Sigmoid colon (tissue), 7 donors: Measurements from ENCODE around the gene SPTA1. TPM values are rescaled to one million over a fixed set of nuclear protein-coding genes. Genes with fewer than 3 reads are reported as not detected.

Experiments
- DNase-seq: peaks from one replicate; pipeline ENCODE4 v3.0.0-alpha.2; 2019
- H3K27ac ChIP-seq, 4 donors: fragments of 200-600 bp; sonication (generic); one replicate each; pipeline ENCODE4 v1.5.1; 2016 to 2019; ENCODE audit warnings: mild to moderate bottlenecking in 1 of 4
- H3K27me3 ChIP-seq, 3 donors: fragments of 200-600 bp; sonication (generic); one replicate each; pipeline ENCODE4 v1.5.1; 2019; ENCODE audit warnings: mild to moderate bottlenecking in 1 of 3
- H3K36me3 ChIP-seq, 4 donors: fragments of 200-600 bp; sonication (generic); one replicate each; pipeline ENCODE4 v1.5.1; 2016 to 2019
- H3K4me1 ChIP-seq, 4 donors: fragments of 200-600 bp; sonication (generic); one replicate each; pipeline ENCODE4 v1.5.1; 2017 to 2019
- H3K4me3 ChIP-seq, 4 donors: fragments of 200-600 bp; sonication (generic); one replicate each; pipeline ENCODE4 v1.5.1; 2017 to 2019; ENCODE audit warnings: mild to moderate bottlenecking in 2 of 4, moderate library complexity in 1 of 4
- H3K9me3 ChIP-seq, 4 donors: fragments of 200-600 bp in 3 of 4; sonication (generic) in 3 of 4; one replicate each; pipeline versions ENCODE4 v1.5.1 to v1.6.1; 2013 to 2019
- EP300 ChIP-seq, 4 donors: sonication (generic); formaldehyde crosslinking; IDR thresholded peaks; one replicate each; pipeline ENCODE4 v1.6.1; 2017; ENCODE audit warnings: antibody characterized with exemption in 4 of 4
- POLR2A ChIP-seq, 2 donors: fragments of 450-650 bp; IDR thresholded peaks; one replicate each; pipeline ENCODE4 v1.6.1; 2016; ENCODE audit warnings: antibody characterized with exemption in 2 of 2, mild to moderate bottlenecking in 2 of 2, moderate library complexity in 2 of 2
- POLR2AphosphoS5 ChIP-seq, 4 donors: sonication (generic); formaldehyde crosslinking; IDR thresholded peaks; one replicate each; pipeline ENCODE4 v1.6.1; 2017; ENCODE audit warnings: antibody characterized with exemption in 4 of 4
- WGBS, 2 donors: extraction: QIAGEN DNeasy Blood & Tissue Kit; methylation state at CpG; one replicate each; pipeline ENCODE4 v1.1.7; 2013; 5-methylcytosine and 5-hydroxymethylcytosine counted together
- intact Hi-C: fragments of 100-400 bp; cut with DNase I; formaldehyde crosslinking; loops from one replicate; pipeline ENCODE4 v1.15.1; 2023
- polyA plus RNA-seq, 3 donors: library from polyadenylated mRNA; stranded (reverse); fragments of 200-250 nt; gene quantifications; one replicate each; pipeline ENCODE4 v1.2.3, GENCODE V29; 2013
- total RNA-seq, 4 donors: library from RNA; depleted of rRNA; stranded (reverse); fragments of >200 nt; gene quantifications; one replicate each; pipeline ENCODE4 v1.1.0, GENCODE V29; 2016
- TF ChIP-seq, protein P1 (sequence below), 4 experiments: fragments of 450-650 bp in 3 of 4; fragments of 200-600 bp in 1 of 4; IDR thresholded peaks; one replicate each; pipeline ENCODE4 v1.5.1; 2016 to 2019; ENCODE audit warnings: antibody characterized with exemption in 4 of 4, mild to moderate bottlenecking in 3 of 4, moderate library complexity in 2 of 4
- donor health status: healthy with polysubstance abuse.
- donor health status: Bipolar disorder and iron deficiency.
- donor health status: healthy.

The SPTA1 gene
- total and polyA plus RNA-seq, 7 donors = 0.03 to 0.14 TPM; not detected in 5

DNA sequence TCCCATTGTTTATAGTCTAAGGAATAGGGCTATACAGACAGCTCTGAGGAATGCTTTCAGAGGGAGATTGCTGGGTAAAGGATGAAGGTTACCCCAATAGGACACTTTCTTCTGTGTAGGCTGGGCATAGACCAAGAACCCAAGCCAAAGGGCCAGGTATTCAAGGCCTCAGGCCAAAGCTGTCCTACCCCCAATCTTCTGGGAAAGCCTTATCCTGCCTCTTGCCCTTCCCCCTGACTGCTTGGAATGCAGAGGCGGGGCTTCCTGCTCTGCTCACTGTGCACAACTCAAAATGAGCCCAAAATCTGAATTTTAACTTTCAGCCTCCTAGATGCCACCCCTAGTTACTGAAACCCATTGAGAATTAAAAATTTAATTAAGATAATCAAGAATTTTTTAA is 79.2 kb downstream of the SPTA1 start:
- no peaks in the 10 kb centered on the region for H3K36me3 ChIP-seq
- H3K27ac ChIP-seq = no peak overlapping the region
- intact Hi-C loops = no loop called here
- H3K9me3 ChIP-seq = no peaks in the 10 kb centered on the region
- no peak overlapping the region for H3K4me3 ChIP-seq
- TF ChIP-seq POLR2AphosphoS5 (IDR thresholded peaks at IDR 0.05) = no peak
- TF ChIP-seq, protein P1, sequence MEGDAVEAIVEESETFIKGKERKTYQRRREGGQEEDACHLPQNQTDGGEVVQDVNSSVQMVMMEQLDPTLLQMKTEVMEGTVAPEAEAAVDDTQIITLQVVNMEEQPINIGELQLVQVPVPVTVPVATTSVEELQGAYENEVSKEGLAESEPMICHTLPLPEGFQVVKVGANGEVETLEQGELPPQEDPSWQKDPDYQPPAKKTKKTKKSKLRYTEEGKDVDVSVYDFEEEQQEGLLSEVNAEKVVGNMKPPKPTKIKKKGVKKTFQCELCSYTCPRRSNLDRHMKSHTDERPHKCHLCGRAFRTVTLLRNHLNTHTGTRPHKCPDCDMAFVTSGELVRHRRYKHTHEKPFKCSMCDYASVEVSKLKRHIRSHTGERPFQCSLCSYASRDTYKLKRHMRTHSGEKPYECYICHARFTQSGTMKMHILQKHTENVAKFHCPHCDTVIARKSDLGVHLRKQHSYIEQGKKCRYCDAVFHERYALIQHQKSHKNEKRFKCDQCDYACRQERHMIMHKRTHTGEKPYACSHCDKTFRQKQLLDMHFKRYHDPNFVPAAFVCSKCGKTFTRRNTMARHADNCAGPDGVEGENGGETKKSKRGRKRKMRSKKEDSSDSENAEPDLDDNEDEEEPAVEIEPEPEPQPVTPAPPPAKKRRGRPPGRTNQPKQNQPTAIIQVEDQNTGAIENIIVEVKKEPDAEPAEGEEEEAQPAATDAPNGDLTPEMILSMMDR (IDR thresholded peaks at IDR 0.05) = no peak
- TF ChIP-seq EP300 (IDR thresholded peaks at IDR 0.05) = no peak
- TF ChIP-seq POLR2A (IDR thresholded peaks at IDR 0.05) = no peak
- no peaks in the 10 kb centered on the region for H3K4me1 ChIP-seq
- 55 to 83% methylated on average over 1 of the region's 1 CpG for WGBS, 2 donors
- no peaks in the 10 kb centered on the region for H3K27me3 ChIP-seq
- DNase-seq = no peak

DNA sequence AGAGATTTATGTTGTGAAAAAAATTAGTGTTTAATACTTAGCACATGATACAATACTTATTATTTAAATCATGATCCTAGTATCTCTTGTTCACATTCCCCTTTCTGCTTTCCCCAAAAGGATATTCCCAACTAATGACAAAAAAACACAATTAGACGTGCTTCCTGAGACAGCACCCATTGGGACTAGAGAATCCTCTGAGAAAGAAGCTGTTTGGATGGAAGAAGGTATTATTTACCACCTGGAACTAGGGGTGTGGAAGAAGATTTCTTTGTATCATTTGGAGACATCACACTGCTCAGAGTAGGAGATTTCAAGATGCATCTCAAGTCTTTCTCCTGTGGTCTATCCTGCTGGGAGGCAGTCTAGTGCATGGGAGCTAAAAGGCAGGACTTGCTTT is 81.5 kb downstream of the SPTA1 start, which contains the start of gene OR10Z1:
Gene OR10Z1, plus strand, starts transcription at position 301 of the 400 bp plus-strand sequence. CDS start 1,171 bp downstream, outside the sequence.
- no peak within 1 kb of the TSS for H3K27ac ChIP-seq
- no peaks in the 10 kb centered on the region for H3K9me3 ChIP-seq
- no peaks in the 10 kb centered on the region for H3K36me3 ChIP-seq
- intact Hi-C loops = no loop called here
- TF ChIP-seq POLR2A (IDR thresholded peaks at IDR 0.05) (no peak), EP300 (IDR thresholded peaks at IDR 0.05) (no peak), POLR2AphosphoS5 (IDR thresholded peaks at IDR 0.05) (no peak)
- TF ChIP-seq, protein P1 (IDR thresholded peaks at IDR 0.05) = no peak
- WGBS, 2 donors = 62 to 84% methylated on average over 1 of the region's 1 CpG
- H3K4me3 ChIP-seq = no peak within 1 kb of the TSS
- H3K4me1 ChIP-seq = no peaks in the 10 kb centered on the region
- no peak for DNase-seq
- no peaks in the 10 kb centered on the region for H3K27me3 ChIP-seq

DNA sequence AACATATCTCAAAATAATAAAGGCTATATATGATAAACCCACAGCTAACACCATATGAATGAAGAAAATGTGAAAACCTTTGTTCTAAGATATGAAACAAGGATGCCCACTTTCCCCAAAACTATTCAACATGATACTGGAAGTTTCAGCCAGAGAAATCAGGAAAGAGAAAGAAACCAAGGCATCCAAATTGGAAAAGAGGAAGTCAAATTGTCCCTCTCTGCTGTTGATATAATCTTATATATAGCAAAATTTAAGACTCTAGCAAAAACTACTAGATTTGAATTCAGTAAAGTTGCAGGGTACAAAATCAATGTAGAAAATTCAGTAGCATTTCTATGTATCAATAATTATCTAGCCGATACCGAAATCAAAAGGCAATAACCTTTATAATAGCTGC is 85.8 kb downstream of the SPTA1 start:
- peaks cover 0 to 6% (median 3%) of the 10 kb centered on the region in 4 donors for H3K9me3 ChIP-seq
- H3K4me1 ChIP-seq = no peaks in the 10 kb centered on the region
- 46 to 86% methylated on average over 2 of the region's 2 CpGs for WGBS, 2 donors
- H3K36me3 ChIP-seq = no peaks in the 10 kb centered on the region
- H3K27me3 ChIP-seq = no peaks in the 10 kb centered on the region
- intact Hi-C loops = no loop called here
- H3K4me3 ChIP-seq = no peak overlapping the region
- no peak for DNase-seq
- no peak overlapping the region for H3K27ac ChIP-seq
- TF ChIP-seq EP300 (IDR thresholded peaks at IDR 0.05) = no peak
- TF ChIP-seq, protein P1 (IDR thresholded peaks at IDR 0.05) = no peak
- no peak for TF ChIP-seq POLR2AphosphoS5 (IDR thresholded peaks at IDR 0.05)
- TF ChIP-seq POLR2A (IDR thresholded peaks at IDR 0.05) = no peak

DNA sequence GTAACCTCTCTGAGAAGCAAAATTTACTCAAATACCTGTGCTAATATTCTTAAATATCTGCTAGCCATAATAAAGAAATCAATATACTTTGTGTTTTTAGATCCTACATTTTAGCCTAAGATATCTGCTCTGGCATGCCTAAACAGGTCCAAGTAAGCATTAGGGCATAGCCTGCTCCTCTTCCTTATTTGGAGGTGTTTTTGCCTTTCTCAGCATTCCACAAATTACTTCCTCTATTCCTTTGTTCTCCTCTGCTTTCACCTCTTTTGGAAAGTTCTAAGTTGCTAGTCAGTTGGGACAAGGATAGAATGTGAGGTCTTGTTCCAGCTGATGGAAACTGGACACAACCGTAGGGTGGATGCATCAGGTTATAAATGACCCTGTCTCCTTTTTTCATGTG is 99.6 kb downstream of the SPTA1 start:
- TF ChIP-seq EP300 (IDR thresholded peaks at IDR 0.05) = no peak
- TF ChIP-seq POLR2AphosphoS5 (IDR thresholded peaks at IDR 0.05) = no peak
- TF ChIP-seq, protein P1 (IDR thresholded peaks at IDR 0.05) = no peak
- no peak for TF ChIP-seq POLR2A (IDR thresholded peaks at IDR 0.05)
- intact Hi-C loops = no loop called here
- Histone ChIP-seq H3K4me1 (no peaks in the 10 kb centered on the region), H3K27ac (no peak overlapping the region), H3K36me3 (no peaks in the 10 kb centered on the region), H3K9me3 (peaks cover 0 to 5% (median 2%) of the 10 kb centered on the region in 4 donors), H3K4me3 (no peak overlapping the region), H3K27me3 (no peaks in the 10 kb centered on the region)
- no peak for DNase-seq
- WGBS, 2 donors = 90 to 91% methylated on average over 1 of the region's 1 CpG

DNA sequence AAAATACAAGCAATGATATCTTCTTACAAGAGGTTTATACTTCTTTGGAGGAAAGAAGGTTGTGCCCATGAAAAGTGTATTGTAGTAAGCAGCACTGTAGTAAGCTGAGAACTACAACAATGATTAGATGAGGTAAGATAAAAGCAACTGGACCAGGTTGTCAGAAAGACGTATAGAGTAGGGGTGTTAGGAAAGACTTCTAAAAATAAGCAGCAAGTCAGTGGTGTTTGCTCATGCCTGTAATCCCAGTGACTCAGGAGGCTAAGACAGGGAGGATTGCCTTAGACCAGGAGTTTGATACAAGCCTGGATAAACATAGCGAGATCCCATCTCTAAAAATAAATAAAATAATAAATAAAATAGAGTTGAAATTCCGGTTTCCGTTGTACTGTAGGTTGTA is 102.6 kb downstream of the SPTA1 start:
- no peaks in the 10 kb centered on the region for H3K4me1 ChIP-seq
- no peak overlapping the region for H3K27ac ChIP-seq
- DNase-seq = no peak
- peaks cover 0 to 5% (median 2%) of the 10 kb centered on the region in 4 donors for H3K9me3 ChIP-seq
- H3K36me3 ChIP-seq = no peaks in the 10 kb centered on the region
- no peaks in the 10 kb centered on the region for H3K27me3 ChIP-seq
- 78 to 85% methylated on average over 4 of the region's 4 CpGs for WGBS, 2 donors
- TF ChIP-seq POLR2AphosphoS5 (IDR thresholded peaks at IDR 0.05) (no peak), EP300 (IDR thresholded peaks at IDR 0.05) (no peak), POLR2A (IDR thresholded peaks at IDR 0.05) (no peak)
- TF ChIP-seq, protein P1 (IDR thresholded peaks at IDR 0.05) = no peak
- H3K4me3 ChIP-seq = no peak overlapping the region
- intact Hi-C loops = no loop called here
